GM12872 (cell line): ENCODE results near the gene TEX11.

Experiments
- CTCF ChIP-seq: IDR thresholded peaks from 3 replicates; pipeline ENCODE4 v1.5.1; 2011; ENCODE audit warnings: low read depth, mild to moderate bottlenecking, low read length, moderate library complexity; ENCODE audit not compliant: insufficient read depth

Gene TEX11

GRCh38 chrX:70481471-70482270 is 426.8 kb downstream of the TEX11 start:
- TF ChIP-seq CTCF: no peak

- TF ChIP-seq CTCF: no peak
These were observed 427.9 kb downstream of the TEX11 start for GRCh38 chrX:70480660-70481018.

GRCh38 chrX:70479922-70480659 is 428.4 kb downstream of the TEX11 start:
- no peak for TF ChIP-seq CTCF

GRCh38 chrX:70479247-70479921 is 429.1 kb downstream of the TEX11 start:
- no peak for TF ChIP-seq CTCF
